Endothelial cell of umbilical vein (primary cell): ENCODE results near the gene ADI1. TPM values are rescaled to one million over a fixed set of nuclear protein-coding genes. Genes with fewer than 3 reads are reported as not detected.

Experiments
- BruUV-seq: library from RNA; stranded (reverse); fragments of 400-500 nt; replicated peaks from 2 replicates; lab custom pipeline; 2021; lab: Mats Ljungman, UMichigan
- CTCF ChIA-PET: fragments of 300-600, 350-600 bp; sonication (Branson Sonifier 250); formaldehyde crosslinking; loops from one replicate; lab custom pipeline; 2021; ENCODE audit warnings: antibody characterized with exemption, inconsistent platforms; lab: Charles Lee
- POLR2A ChIA-PET: fragments of 300-600, 350-600 bp; sonication (Branson Sonifier 250); formaldehyde crosslinking; loops from one replicate; lab custom pipeline; 2021; ENCODE audit warnings: antibody characterized with exemption, inconsistent platforms; lab: Charles Lee
- DNase-seq: peaks from one replicate; pipeline ENCODE4 v3.0.0-alpha.2; 2011; ENCODE audit warnings: low read depth, low spot score
- FAIRE-seq: peaks from 2 replicates; lab custom pipeline; 2011; peaks lifted over from hg19 to GRCh38; lab: Jason Lieb, UNC
- H2AFZ ChIP-seq: 2 replicates; pipeline ENCODE4 v1.6.0; 2012; ENCODE audit warnings: low read depth, low read length, control low read depth, inconsistent platforms
- H3K27ac ChIP-seq: 2 replicates; pipeline ENCODE4 v1.5.1; 2011; ENCODE audit warnings: low read depth, mild to moderate bottlenecking, control low read depth, low read length, moderate library complexity; ENCODE audit not compliant: insufficient read depth
- H3K27me3 ChIP-seq, 2 experiments: 2 replicates each; pipeline versions ENCODE4 v1.6.0 to v1.6.1; 2011; ENCODE audit warnings: low read length in 2 of 2, mixed read lengths in 1 of 2; ENCODE audit not compliant: control insufficient read depth in 2 of 2, insufficient read depth in 2 of 2
- H3K36me3 ChIP-seq, 2 experiments: 2 replicates in 1 of 2; 3 replicates in 1 of 2; pipeline ENCODE4 v1.5.1; 2011; ENCODE audit warnings: low read length in 2 of 2, mild to moderate bottlenecking in 1 of 2, moderate library complexity in 1 of 2; ENCODE audit not compliant: control insufficient read depth in 2 of 2, insufficient read depth in 2 of 2; ENCODE audit errors: extremely low read depth in 1 of 2
- H3K4me1 ChIP-seq: 3 replicates; pipeline ENCODE4 v1.5.1; 2011; ENCODE audit warnings: mild to moderate bottlenecking, low read length; ENCODE audit not compliant: control insufficient read depth, insufficient read depth; ENCODE audit errors: extremely low read depth
- H3K4me2 ChIP-seq: 2 replicates; pipeline ENCODE4 v1.6.1; 2011; ENCODE audit warnings: low read length, control low read depth, mixed read lengths; ENCODE audit not compliant: insufficient read depth
- H3K4me3 ChIP-seq, 3 experiments: fragments of 200-600 bp in 1 of 3; sonication (generic), shearing (Covaris generic) in 1 of 3; replicated peaks in 1 of 3; 2 replicates each; pipeline ENCODE4 v1.5.1; 2011 to 2016; ENCODE audit warnings: control low read depth in 3 of 3, low read length in 3 of 3, mild to moderate bottlenecking in 2 of 3, inconsistent platforms in 1 of 3, low read depth in 1 of 3, moderate library complexity in 1 of 3; ENCODE audit not compliant: insufficient read depth in 1 of 3
- H3K79me2 ChIP-seq: 2 replicates; pipeline ENCODE4 v1.6.0; 2012; ENCODE audit warnings: low read length, inconsistent platforms; ENCODE audit not compliant: control insufficient read depth, insufficient read depth
- H3K9ac ChIP-seq: replicated peaks from 2 replicates; pipeline ENCODE3; 2011; ENCODE audit warnings: low read length, control low read depth; ENCODE audit not compliant: insufficient read depth; ENCODE audit errors: extremely low read depth
- H3K9me1 ChIP-seq: replicated peaks from 3 replicates; pipeline ENCODE4 v1.6.0; 2011; ENCODE audit warnings: mild to moderate bottlenecking, low read length; ENCODE audit not compliant: control insufficient read depth, insufficient read depth; ENCODE audit errors: extremely low read depth
- H3K9me3 ChIP-seq: replicated peaks from 2 replicates; pipeline ENCODE4 v1.5.1; 2012; ENCODE audit warnings: low read length, inconsistent platforms; ENCODE audit not compliant: control insufficient read depth, insufficient read depth
- H4K20me1 ChIP-seq: replicated peaks from 2 replicates; pipeline ENCODE3; 2011; ENCODE audit warnings: mild to moderate bottlenecking, low read length; ENCODE audit not compliant: control insufficient read depth, insufficient read depth; ENCODE audit errors: extremely low read depth
- EZH2 ChIP-seq: IDR thresholded peaks from 2 replicates; pipeline ENCODE4 v1.6.1; 2012; ENCODE audit warnings: borderline replicate concordance, low read depth, mild to moderate bottlenecking, moderate library complexity, low read length, inconsistent platforms; ENCODE audit not compliant: severe bottlenecking
- FOS ChIP-seq: IDR thresholded peaks from 2 replicates; pipeline ENCODE4 v1.6.1; 2011; ENCODE audit warnings: mild to moderate bottlenecking, low read length, moderate library complexity, borderline replicate concordance; ENCODE audit not compliant: insufficient read depth
- GATA2 ChIP-seq: IDR thresholded peaks from 2 replicates; pipeline ENCODE4 v1.7.0; 2011; ENCODE audit warnings: low read depth, mild to moderate bottlenecking, moderate library complexity, mixed read lengths, low read length; ENCODE audit not compliant: insufficient read length, insufficient read depth
- JUN ChIP-seq: IDR thresholded peaks from 2 replicates; pipeline ENCODE4 v1.6.1; 2011; ENCODE audit warnings: borderline replicate concordance, low read depth; ENCODE audit not compliant: insufficient read length, insufficient read depth
- MYC ChIP-seq: IDR thresholded peaks from one replicate; pipeline ENCODE4 v1.6.1; 2011; ENCODE audit warnings: mild to moderate bottlenecking, low read depth, low read length
- POLR2A ChIP-seq: IDR thresholded peaks from 2 replicates; pipeline ENCODE4 v1.6.1; 2012; ENCODE audit warnings: low read depth, mild to moderate bottlenecking, control low read depth, low read length
- POLR2AphosphoS5 ChIP-seq: IDR thresholded peaks from 2 replicates; pipeline ENCODE4 v1.6.1; 2012; ENCODE audit warnings: low read depth, mild to moderate bottlenecking, control low read depth, low read length, moderate library complexity; ENCODE audit not compliant: insufficient read depth
- dilution Hi-C: fragments of 300-500 bp; cut with MboI; formaldehyde crosslinking; loops from one replicate; pipeline ENCODE4 v1.15.0; 2019; ENCODE audit warnings: low sequenced_read_pairs; ENCODE audit not compliant: extremely low pct_ligation_motif_present
- intact Hi-C: fragments of 100-400 bp; cut with micrococcal nuclease; formaldehyde crosslinking; loops from one replicate; pipeline ENCODE4 v1.10.0; 2022
- polyA plus RNA-seq, 4 experiments: library from polyadenylated mRNA; depleted of rRNA in 3 of 4; stranded (reverse) in 3 of 4; unstranded in 1 of 4; fragments of >200 nt; gene quantifications; 2 replicates each; pipeline versions ENCODE4 v1.2.1 to v1.2.3, GENCODE V29; 2011 to 2012; ENCODE audit warnings: missing spikeins in 1 of 4
- total RNA-seq: library from RNA; stranded (reverse); gene quantifications from 2 replicates; pipeline ENCODE4 v1.2.3, GENCODE V29; 2021
- TF ChIP-seq, protein P1 (sequence below), 2 donors: IDR thresholded peaks; 1 replicate in 1 of 2; 2 replicates in 1 of 2; pipeline ENCODE4 v1.5.1; 2011; ENCODE audit warnings: low read length in 2 of 2, mild to moderate bottlenecking in 2 of 2, moderate library complexity in 2 of 2, control low read depth in 1 of 2, inconsistent platforms in 1 of 2, low read depth in 1 of 2; ENCODE audit not compliant: insufficient read depth in 1 of 2; ENCODE audit errors: extremely low read depth in 1 of 2
- TF ChIP-seq, protein P2 (sequence below): IDR thresholded peaks from 2 replicates; pipeline ENCODE4 v1.6.1; 2011; ENCODE audit not compliant: insufficient read depth, insufficient read length

ADI1 gene
- total and polyA plus RNA-seq, 2 donors (not counting 3 experiments of a cell fraction or from before 2014, with no cell fraction given): 38.6 to 49.7 TPM

DNA sequence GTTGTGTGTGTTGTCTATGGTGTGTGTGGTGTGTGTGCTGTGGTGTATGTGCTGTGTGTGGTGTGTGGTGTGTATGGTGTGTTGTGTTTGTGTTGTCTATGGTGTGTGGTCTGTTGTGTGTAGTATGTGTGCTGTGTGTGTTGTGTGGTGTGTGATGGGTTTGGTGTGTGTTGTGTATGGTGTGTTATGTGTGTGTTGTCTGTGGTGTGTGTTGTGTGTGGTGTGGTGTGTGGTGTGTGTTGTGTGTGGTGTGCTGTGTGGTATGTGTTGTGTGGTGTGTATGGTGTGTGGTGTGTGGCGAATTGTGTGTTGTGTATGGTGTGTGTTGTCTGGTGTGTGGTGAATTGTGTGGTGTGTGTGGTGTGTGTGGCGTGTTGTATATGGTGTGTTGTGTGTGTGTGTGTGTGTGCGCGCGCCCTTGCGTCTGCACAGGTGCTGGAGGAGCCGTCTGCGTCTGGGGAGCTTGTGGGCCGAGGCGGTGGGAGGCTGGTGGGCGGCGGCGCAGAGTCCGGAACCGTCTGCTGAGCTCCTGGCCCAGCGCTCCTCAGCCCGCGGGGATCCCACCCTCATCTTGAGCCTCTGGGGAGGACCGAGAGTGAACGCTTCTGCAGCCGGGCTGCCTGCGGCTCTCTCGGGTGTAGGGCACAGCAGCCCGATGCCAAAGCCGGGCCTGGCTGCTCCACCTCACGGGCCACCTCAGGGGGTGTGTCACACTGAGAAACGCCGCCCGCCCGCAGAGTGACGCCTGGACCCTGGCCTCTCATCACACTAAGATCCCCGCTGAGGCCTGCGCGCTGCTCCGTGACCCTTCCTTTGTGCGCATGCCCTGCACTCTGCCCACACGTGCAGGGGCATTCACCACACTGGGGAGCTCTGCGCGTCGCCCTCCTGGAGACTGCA lies 8.8 kb upstream of the ADI1 start:
- POLR2A ChIA-PET: no interaction called here
- Histone ChIP-seq H3K9me3 (no peaks in the 10 kb centered on the region), H3K4me3 (no peak overlapping the region), H3K27ac (no peak overlapping the region), H3K4me2 (no peak overlapping the region), H3K4me1 (peaks cover 10% of the 10 kb centered on the region), H3K9ac (no peak overlapping the region), H3K79me2 (no peaks in the 10 kb centered on the region), H2AFZ (no peak overlapping the region), H3K27me3 (no peaks in the 10 kb centered on the region), H3K9me1 (no peaks in the 10 kb centered on the region), H4K20me1 (no peaks in the 10 kb centered on the region), H3K36me3 (no peaks in the 10 kb centered on the region)
- TF ChIP-seq, protein P1, sequence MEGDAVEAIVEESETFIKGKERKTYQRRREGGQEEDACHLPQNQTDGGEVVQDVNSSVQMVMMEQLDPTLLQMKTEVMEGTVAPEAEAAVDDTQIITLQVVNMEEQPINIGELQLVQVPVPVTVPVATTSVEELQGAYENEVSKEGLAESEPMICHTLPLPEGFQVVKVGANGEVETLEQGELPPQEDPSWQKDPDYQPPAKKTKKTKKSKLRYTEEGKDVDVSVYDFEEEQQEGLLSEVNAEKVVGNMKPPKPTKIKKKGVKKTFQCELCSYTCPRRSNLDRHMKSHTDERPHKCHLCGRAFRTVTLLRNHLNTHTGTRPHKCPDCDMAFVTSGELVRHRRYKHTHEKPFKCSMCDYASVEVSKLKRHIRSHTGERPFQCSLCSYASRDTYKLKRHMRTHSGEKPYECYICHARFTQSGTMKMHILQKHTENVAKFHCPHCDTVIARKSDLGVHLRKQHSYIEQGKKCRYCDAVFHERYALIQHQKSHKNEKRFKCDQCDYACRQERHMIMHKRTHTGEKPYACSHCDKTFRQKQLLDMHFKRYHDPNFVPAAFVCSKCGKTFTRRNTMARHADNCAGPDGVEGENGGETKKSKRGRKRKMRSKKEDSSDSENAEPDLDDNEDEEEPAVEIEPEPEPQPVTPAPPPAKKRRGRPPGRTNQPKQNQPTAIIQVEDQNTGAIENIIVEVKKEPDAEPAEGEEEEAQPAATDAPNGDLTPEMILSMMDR (IDR thresholded peaks at IDR 0.05; ENCODE audit: extremely low read depth in 1 of 2, insufficient read depth in 1 of 2, low read depth in 1 of 2, low read length in 2 of 2): no peak
- TF ChIP-seq FOS (no peak), POLR2AphosphoS5 (no peak), MYC (no peak), GATA2 (no peak), JUN (no peak), POLR2A (no peak), EZH2 (no peak)
- TF ChIP-seq, protein P2, sequence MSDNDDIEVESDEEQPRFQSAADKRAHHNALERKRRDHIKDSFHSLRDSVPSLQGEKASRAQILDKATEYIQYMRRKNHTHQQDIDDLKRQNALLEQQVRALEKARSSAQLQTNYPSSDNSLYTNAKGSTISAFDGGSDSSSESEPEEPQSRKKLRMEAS: no peak
- no TSS peak for BruUV-seq
- DNase-seq: no peak
- intact Hi-C loops: no loop called here
- dilution Hi-C loops: no loop called here
- no peak for FAIRE-seq
- CTCF ChIA-PET: no interaction called here
